Measurements from ENCODE around the gene PPP1R9B.

PPP1R9B gene

DNA sequence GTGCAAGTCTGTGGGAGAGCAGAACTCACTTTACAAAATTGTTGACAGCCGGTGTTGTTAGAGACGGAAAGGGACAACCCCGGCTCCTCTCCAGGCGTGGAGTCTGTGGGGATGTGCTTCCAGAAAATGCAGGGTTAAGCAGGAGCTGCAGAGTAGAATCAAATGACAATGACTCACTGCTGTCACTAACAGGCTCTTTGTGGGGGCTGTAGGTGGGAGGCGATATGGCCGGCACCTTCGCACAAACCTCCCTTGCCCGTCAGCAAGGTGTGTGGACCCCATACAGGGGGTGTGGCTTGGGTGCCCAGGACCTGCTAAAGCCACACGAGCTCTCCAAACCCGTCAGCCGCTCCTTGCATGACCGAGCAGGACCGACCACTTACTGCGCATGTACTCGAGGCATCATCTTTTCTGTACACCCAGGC, 49.5 kb downstream of the PPP1R9B start:
- TF ChIP-seq, protein P1, sequence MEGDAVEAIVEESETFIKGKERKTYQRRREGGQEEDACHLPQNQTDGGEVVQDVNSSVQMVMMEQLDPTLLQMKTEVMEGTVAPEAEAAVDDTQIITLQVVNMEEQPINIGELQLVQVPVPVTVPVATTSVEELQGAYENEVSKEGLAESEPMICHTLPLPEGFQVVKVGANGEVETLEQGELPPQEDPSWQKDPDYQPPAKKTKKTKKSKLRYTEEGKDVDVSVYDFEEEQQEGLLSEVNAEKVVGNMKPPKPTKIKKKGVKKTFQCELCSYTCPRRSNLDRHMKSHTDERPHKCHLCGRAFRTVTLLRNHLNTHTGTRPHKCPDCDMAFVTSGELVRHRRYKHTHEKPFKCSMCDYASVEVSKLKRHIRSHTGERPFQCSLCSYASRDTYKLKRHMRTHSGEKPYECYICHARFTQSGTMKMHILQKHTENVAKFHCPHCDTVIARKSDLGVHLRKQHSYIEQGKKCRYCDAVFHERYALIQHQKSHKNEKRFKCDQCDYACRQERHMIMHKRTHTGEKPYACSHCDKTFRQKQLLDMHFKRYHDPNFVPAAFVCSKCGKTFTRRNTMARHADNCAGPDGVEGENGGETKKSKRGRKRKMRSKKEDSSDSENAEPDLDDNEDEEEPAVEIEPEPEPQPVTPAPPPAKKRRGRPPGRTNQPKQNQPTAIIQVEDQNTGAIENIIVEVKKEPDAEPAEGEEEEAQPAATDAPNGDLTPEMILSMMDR (IDR thresholded peaks at IDR 0.05; ENCODE audit: low read depth, low read length), result no peak
- no peak overlapping the region for H3K4me3 ChIP-seq (ENCODE audit: low read depth, low read length)

- TF ChIP-seq, protein P1 (IDR thresholded peaks at IDR 0.05; ENCODE audit: low read depth, low read length), result no peak
These were observed 50.0 kb downstream of the PPP1R9B start for GRCh38 chr17:50100480-50100883.

GRCh38 chr17:50099003-50099402, 51.5 kb downstream of the PPP1R9B start:
- H3K4me3 ChIP-seq (ENCODE audit: low read depth, low read length), result no peak overlapping the region
- TF ChIP-seq, protein P1 (IDR thresholded peaks at IDR 0.05; ENCODE audit: low read depth, low read length), result no peak

More at GRCh38 chr17:50100480-50100883, 50.0 kb downstream of the PPP1R9B start:
- H3K4me3 ChIP-seq (ENCODE audit: low read depth, low read length), result no peak overlapping the region

DNA sequence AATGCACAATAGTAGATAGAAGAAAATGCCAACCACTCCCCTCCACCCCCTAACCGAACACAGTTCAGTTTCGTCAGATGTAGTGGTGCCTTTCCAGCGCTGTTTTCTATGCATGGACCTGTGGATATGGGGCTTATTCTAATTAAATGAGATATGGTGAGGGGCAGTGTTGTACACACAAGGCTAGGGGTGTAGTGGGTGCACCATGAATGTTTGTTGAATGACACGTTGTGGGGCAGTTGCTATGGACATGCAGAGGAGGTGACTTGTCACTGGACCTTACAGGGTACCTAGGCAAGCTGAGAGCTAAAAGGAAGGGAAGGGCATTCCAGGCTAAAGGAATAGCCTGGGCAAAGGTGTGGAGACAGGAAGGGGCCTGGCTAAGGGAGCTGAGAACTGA, 51.9 kb downstream of the PPP1R9B start:
- TF ChIP-seq, protein P1 (IDR thresholded peaks at IDR 0.05; ENCODE audit: low read depth, low read length), result no peak
- no peak overlapping the region for H3K4me3 ChIP-seq (ENCODE audit: low read depth, low read length)

DNA sequence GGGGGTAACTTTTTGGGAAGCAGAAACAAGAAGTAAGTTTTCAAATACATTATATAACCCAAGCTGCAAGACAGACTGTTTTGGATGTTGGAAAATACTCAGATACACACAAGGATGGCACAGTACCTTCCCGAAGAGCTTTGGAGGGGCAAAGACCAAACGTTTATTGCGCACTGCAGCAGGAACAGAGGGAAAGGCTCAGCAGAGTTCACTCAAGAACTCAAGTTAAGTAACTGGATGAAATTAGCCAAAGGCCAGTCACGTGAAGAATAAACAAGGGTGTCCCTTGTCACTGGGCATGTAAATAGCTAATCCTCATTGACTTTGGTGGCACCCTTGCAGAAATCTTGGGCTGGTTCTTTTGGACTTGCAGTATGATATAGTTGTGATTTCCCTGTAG, 52.6 kb downstream of the PPP1R9B start:
- no peak overlapping the region for H3K4me3 ChIP-seq (ENCODE audit: low read depth, low read length)
- TF ChIP-seq, protein P1 (IDR thresholded peaks at IDR 0.05; ENCODE audit: low read depth, low read length), result no peak

- no peak overlapping the region for H3K4me3 ChIP-seq (ENCODE audit: low read depth, low read length)
- TF ChIP-seq, protein P1 (IDR thresholded peaks at IDR 0.05; ENCODE audit: low read depth, low read length), result no peak
These were observed 53.0 kb downstream of the PPP1R9B start for GRCh38 chr17:50097455-50097854.

DNA sequence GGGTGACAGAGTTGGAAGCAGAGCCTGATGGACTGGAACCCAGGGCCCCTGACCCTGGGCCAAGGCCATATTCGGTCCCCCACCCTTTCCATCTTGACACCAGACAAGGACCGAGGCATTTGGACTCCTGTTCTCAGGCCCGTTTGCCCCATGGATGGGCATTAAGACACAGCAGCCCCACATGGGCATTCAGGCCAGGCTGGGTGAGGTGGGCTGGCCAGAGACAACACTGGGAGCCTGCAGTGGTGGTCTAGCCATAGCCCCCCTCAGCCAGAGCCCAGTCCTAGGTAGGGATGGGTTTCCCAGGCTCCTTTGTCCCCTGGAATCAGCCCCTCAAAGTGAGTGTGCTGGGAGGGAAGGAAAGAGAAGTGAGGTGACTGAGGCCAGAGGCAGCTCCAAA, 53.7 kb downstream of the PPP1R9B start:
- TF ChIP-seq, protein P1 (IDR thresholded peaks at IDR 0.05; ENCODE audit: low read depth, low read length), result no peak
- H3K4me3 ChIP-seq (ENCODE audit: low read depth, low read length), result no peak overlapping the region; the same call in 1 of the 2 replicates

Data from WI38 (cell line).